ENCODE measurements around the gene KRT83.

- no peak for TF ChIP-seq RFX5 (IDR thresholded peaks at IDR 0.05; ENCODE audit: low read length)
- no peak for TF ChIP-seq NRF1 (IDR thresholded peaks at IDR 0.05; ENCODE audit: low read depth, low read length)
- TF ChIP-seq MXI1 (IDR thresholded peaks at IDR 0.05; ENCODE audit: low read depth, low read length): no peak
- no peak for TF ChIP-seq EP300 (IDR thresholded peaks at IDR 0.05; ENCODE audit: borderline replicate concordance in 1 of 2, low read depth in 1 of 2, low read length in 1 of 2)
- no peak for TF ChIP-seq TAF1 (IDR thresholded peaks at IDR 0.05; ENCODE audit: borderline replicate concordance, low read depth, low read length)
- TF ChIP-seq, protein P1, sequence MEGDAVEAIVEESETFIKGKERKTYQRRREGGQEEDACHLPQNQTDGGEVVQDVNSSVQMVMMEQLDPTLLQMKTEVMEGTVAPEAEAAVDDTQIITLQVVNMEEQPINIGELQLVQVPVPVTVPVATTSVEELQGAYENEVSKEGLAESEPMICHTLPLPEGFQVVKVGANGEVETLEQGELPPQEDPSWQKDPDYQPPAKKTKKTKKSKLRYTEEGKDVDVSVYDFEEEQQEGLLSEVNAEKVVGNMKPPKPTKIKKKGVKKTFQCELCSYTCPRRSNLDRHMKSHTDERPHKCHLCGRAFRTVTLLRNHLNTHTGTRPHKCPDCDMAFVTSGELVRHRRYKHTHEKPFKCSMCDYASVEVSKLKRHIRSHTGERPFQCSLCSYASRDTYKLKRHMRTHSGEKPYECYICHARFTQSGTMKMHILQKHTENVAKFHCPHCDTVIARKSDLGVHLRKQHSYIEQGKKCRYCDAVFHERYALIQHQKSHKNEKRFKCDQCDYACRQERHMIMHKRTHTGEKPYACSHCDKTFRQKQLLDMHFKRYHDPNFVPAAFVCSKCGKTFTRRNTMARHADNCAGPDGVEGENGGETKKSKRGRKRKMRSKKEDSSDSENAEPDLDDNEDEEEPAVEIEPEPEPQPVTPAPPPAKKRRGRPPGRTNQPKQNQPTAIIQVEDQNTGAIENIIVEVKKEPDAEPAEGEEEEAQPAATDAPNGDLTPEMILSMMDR (IDR thresholded peaks at IDR 0.05): no peak
- TF ChIP-seq USF2 (IDR thresholded peaks at IDR 0.05; ENCODE audit: borderline replicate concordance, low read depth, low read length): no peak
- TF ChIP-seq, protein P2, sequence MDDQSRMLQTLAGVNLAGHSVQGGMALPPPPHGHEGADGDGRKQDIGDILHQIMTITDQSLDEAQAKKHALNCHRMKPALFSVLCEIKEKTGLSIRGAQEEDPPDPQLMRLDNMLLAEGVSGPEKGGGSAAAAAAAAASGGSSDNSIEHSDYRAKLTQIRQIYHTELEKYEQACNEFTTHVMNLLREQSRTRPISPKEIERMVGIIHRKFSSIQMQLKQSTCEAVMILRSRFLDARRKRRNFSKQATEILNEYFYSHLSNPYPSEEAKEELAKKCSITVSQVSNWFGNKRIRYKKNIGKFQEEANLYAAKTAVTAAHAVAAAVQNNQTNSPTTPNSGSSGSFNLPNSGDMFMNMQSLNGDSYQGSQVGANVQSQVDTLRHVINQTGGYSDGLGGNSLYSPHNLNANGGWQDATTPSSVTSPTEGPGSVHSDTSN (IDR thresholded peaks at IDR 0.05): no peak
- no peak for TF ChIP-seq GABPA (IDR thresholded peaks at IDR 0.05; ENCODE audit: low read depth)
- TF ChIP-seq, protein P3, sequence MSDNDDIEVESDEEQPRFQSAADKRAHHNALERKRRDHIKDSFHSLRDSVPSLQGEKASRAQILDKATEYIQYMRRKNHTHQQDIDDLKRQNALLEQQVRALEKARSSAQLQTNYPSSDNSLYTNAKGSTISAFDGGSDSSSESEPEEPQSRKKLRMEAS (IDR thresholded peaks at IDR 0.05; ENCODE audit: low read depth): no peak
- no peak for TF ChIP-seq POLR2AphosphoS5 (IDR thresholded peaks at IDR 0.05; ENCODE audit: low read depth, low read length)
- no peak for TF ChIP-seq SIN3A (IDR thresholded peaks at IDR 0.05; ENCODE audit: borderline replicate concordance, low read depth, low read length)
- TF ChIP-seq JUND (IDR thresholded peaks at IDR 0.05): no peak
These were observed 46.6 kb downstream of the KRT83 start, which contains the start of gene KRT86 for GRCh38 chr12:52274521-52275120.

Measured in SK-N-SH (cell line).